NCI-H2171 (cell line): ENCODE results near the gene BBS7.

Experiments used
- DNase-seq: peaks from one replicate; lab custom pipeline; 2025; lab: John Stamatoyannopoulos, UW

Gene BBS7, protein sequence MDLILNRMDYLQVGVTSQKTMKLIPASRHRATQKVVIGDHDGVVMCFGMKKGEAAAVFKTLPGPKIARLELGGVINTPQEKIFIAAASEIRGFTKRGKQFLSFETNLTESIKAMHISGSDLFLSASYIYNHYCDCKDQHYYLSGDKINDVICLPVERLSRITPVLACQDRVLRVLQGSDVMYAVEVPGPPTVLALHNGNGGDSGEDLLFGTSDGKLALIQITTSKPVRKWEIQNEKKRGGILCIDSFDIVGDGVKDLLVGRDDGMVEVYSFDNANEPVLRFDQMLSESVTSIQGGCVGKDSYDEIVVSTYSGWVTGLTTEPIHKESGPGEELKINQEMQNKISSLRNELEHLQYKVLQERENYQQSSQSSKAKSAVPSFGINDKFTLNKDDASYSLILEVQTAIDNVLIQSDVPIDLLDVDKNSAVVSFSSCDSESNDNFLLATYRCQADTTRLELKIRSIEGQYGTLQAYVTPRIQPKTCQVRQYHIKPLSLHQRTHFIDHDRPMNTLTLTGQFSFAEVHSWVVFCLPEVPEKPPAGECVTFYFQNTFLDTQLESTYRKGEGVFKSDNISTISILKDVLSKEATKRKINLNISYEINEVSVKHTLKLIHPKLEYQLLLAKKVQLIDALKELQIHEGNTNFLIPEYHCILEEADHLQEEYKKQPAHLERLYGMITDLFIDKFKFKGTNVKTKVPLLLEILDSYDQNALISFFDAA

DNA sequence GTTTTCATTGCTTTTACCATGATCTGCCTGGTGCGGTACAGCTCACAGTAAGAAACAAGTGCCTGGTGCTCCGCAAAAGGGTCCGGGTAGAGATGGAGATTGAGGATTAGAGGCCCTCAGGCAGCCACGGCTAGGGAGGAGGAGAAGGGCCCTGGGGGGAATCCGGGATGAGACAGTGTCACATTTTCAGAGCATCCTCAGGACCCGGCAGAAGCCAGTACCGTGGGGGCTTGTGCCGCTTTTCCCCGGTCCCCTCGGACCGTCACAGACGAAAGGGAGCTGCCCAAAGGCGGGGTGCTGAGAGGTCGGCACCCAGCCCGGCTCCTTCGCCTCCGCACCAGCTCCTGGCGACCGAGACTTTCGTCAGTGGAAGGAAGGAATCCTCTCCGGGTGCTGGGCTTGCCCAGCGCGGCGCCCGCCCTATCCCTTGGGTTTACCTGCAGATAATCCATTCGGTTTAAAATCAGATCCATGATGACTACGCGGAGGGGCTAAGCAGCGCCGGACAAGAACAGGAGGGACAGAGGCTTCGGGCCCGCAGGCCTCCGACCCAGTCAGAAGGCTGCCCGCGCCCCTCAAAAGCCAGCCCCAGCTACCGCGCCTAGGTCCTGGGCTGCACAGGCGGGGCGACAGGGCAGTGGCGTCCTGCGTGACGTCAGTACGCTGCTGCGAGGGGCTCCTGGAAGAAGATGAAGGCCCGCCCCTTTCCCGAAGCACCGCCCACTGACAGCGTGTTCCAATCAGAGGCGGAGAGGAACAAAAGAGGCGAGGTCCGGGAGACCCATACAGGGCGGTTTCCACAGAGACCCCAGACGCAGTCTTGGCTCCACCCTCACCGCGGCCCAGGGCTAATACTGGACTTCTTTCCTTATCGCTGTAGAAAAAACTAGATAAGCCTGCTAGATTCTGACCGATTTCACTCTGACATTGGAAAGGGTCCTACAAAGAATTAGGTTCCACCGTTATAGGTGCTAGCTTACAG lies at the start of gene BBS7:
BBS7 (minus strand) TSS at position 634 of the 982 bp plus-strand sequence; CDS start at position 473, 161 bp downstream.
- DNase-seq, result peak; percentile 77

DNA sequence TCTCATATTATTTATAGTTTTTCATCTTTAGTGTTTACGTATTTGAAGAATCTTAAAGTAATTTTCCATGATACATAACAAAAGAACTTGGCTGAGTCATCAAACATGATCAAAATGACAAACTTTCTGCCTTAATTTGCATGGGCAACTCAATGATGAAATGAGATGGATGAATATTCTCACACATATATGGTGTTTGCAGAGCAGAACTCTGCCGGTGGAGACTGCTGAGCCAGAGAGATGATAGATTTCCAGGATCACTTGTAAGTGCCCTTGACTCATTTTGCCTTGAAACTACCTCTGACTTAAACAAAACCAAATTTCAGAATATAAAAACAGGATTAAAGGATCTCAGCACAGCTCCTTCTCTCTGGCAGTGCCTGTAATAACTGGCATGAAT lies 43.4 kb upstream of the BBS7 start:
- no peak for DNase-seq

DNA sequence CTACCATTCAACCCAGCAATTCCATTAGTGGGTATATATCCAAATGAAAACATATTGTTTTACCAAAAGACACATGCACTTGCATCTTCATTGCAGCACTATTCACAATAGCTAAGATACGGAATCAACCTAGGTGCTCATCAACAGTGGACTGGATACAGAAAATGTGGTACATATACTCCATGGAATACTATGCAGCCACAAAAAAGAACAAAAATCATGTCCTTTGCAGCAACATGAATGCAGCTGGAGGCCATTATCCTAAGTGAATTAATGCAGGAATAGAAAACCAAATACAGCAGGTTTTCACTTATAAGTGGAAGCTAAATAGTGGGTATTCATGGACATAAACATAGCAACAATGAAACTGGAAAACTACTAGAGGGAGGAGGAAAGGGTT lies 38.1 kb upstream of the BBS7 start:
- DNase-seq, result no peak

DNA sequence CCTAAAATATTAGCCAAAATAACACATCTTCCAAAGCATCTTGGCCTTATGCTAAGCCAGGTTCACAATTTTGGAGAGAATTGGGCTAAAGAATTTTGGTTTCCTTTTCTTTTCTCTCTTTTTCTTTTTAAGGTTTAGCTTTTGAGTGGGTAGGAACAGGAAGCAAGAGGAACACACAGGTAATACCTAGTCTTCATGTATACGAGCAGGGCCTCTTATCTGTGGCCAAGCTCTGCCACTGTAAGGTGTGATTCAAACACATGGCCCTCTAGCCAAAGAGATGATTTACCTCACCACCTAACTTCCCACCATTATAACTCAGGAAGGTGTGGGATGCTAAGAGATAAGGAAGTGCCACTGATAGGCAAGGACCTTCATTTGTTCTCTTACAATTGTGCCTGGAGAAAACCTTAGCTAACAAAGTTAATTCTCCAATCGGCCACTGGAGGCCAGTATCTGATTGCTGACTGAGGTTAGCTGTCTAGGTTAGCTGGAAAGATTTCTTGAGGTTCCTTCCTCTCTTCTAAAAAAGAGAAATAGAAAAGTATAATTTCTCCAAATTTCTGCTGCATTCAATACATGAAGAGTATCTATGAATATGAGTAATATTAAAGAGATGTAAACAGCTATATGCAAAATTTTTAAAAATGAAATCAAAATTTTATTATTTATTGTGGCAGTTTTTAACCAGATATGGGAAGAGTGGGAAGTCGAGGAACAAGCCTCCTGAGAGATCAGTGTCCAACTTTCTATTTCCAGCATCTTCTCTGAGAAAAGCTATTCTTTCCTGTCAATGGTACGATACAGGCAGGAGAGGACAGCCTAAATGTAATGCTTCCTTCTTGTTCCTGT lies 30.1 kb upstream of the BBS7 start:
- peak; percentile 0 for DNase-seq

DNA sequence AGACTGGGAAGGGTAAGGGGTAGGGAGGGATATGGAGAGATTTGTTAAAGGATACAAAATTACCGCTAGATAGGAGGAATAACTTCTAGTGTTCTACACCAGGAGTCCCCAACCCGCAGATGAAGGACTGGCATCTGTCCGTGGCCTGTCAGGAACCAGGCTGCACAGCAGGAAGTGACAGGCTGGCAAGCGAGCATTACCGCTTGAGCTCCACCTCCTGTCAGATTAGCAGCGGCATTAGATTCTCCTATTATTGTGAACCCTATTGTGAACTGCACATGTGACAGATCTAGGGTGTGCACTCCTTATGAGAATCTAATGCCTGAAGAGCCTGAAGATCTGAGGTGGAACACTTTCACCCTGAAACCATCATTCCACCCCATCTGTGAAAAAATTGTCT lies 27.9 kb upstream of the BBS7 start:
- no peak for DNase-seq

DNA sequence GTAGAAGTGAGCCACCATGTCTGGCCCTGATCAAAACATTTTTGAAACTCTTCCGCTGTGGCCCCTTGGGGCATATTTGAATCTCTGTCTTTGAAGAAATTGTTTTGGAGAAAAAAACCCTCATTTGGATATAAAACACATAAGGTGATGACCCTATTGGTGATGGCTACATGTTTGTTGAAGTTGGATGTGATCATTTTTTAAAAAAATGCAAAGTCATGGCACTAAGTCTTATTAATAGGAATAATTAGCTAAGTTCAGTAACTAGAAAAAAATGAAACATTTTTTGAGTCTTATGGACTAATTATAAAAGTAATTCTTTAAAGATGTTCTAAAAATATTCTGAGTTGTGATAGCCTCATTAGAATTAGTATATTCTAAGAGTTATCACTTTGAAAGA lies 17.9 kb upstream of the BBS7 start:
- no peak for DNase-seq

DNA sequence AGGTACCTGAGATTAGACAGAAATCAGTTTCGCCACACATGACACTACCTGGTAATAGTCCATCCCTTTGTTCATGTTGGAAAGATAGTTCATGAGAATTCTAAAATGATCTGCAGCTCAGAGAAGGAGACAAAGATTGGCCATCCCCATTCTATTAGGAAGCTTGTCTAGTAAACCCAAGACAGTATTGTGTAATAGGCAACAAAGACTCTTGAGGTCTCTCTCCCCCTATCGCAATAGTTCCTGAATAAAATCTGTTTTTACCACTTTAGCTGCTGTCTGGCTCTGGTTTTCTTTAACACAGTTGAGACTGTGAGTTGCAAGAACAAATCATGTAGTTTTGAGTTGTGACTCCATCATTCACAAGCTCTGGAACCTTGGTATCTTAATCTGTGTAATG lies 14.8 kb upstream of the BBS7 start:
- DNase-seq, result no peak

DNA sequence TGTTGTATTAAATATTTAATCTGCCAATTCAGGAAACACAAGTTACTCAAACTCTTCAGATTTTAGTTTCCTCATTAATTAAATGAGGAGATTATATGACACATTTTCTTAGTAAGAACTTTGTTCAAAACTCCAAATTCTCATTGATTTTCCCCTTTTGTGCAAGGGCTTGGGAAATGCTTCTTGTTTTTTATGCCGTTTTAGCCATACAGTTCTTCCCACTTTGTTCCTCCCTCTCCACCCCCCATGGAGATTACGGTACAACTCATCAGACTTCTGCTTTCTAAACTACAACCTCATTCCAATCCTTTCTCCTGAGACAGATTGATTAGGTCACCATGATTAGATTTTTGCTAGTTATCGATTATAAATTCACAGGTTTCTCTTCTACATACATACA lies 10.9 kb upstream of the BBS7 start:
- no peak for DNase-seq

DNA sequence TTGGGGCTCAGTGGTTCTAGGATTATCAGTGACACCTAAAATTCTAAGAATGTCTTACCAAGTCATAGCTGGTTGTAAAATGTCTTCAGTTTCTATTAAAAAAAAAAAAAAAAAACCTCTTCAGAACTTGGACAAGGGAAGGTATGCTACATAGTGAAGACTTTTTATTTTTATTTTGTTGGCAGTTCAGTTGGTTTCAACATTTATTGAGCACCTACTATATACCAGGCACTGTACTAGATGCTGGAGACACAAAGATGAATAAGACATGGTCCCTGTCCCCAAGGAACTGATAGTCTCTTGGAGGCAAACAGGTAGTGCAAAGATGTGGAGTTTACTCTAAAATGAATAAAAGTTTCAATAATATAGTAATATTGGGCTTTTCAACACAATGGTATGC lies 8.9 kb upstream of the BBS7 start:
- DNase-seq, result no peak

DNA sequence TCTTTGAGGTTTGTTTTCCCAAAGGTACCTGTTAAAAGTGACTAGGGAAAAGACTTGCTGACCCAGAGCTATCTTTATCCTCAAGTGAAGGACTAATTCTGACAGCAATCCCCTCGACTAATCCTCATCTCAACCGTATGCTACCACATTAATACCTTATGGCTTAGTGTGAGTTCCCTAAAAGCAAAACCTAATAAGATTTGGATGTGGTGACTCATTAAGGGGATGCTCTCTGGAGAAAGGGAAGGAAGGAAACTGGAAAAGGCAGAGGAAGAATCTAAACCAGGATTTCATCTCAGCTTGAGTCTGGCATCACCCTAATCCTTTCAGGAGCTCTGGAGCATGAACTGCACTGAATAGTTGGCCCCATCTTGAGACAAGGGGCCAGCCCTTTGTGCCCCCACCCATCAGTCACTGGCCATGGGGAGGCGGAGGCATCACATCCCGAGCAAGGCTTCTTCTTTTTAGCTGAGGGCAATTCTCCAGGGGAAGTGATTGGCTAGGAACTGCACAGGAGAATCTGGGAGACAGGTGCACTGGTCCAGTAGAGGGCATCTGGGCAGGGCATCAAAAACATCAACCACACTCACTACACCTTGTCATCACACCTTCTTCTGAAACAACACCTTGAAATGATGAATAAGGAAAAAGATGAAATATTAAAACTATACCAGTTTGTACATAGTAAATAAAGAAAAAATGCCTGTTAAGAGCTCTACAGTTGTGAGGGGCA lies 6.9 kb upstream of the BBS7 start:
- no peak for DNase-seq

DNA sequence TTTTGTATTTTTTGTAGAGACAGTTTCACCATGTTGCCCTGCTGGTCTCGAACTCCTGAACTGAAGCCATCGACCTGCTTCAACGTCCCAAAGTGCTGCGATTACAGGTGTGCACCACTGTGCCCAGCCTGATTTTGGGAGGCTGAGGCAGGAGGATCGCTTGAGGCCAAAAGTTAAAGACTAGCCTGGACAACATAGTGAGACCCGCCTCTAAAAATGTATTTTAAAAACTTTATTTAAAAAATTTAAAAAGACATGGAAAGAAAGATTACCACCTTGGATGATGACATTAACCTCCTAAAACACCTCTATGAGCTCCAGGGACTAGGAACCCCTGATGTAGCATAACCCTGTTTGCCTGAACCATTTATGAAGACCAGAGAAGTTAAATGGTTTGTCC lies 5.8 kb upstream of the BBS7 start:
- DNase-seq, result no peak

DNA sequence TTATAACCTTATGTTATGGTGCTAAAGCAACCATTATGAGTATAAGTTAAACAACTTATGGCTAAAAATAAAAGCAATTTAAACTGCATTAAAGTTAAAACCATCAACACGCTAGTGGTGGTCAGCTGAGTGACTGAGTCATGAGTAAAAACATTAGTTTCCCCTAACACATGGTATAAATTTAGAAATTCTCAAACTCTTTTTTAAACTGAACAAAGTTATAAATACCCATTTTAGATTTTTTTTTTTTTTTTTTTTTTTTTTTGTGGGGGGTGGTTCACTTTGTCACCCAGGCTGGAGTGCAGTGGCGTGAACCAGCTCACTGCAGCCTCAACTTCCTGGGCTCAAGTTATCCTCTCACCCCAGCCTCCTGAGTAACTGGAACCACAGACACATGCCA lies 5.4 kb upstream of the BBS7 start:
- no peak for DNase-seq

DNA sequence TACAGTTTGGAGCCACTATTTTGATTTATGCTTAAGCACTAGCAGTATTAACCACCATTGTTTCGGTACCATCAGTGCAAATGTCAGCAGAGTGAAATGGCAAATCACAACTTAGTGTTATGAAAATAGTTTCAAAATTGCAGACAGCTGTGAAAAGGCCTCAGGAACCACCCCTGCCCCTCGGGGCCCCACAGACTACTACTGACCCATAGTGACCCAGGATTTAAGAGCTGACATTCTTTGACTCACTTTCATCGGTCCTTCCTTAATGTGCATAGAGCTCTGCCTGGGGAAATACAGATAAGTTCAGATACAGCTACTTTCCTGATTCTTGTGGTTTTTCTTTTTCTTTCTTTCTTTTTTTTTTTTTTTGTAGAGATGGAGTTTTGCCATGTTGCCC lies 3.3 kb upstream of the BBS7 start:
- no peak for DNase-seq

DNA sequence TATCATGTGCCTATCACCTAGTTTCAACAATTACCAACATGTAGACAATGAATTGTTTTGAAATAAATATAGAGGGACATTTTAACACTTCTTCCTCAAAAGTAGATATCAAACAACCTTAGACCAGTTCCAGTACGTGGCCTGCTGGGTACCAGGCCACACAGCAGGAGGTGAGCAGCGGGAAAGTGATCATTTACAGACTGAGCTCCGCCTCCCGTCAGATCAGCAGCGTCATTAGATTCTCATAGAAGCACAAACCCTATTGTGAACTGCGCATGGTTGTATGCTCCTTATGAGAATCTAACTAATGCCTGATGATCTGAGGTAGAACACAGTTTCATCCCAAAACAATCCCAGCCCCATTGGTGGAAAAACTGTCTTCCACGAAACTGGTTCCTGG lies 6.5 kb downstream of the BBS7 start:
- DNase-seq, result no peak

DNA sequence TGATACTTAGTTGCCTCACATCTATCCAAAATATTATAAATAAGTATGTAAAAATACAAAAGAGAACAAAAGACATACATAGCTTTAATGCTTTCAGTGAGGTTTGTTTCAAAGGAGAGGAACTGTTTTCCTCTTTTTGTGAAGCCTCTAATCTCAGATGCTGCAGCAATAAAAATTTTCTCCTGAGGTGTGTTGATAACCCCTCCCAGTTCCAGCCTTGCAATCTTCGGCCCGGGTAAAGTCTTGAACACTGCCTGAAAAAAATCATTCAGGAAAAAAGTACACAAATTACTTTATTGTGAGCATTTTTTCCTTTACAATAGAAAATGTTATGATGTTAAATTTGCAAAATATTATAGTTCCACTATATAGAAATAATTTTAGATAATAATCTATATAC lies 8.8 kb downstream of the BBS7 start:
- DNase-seq, result no peak

DNA sequence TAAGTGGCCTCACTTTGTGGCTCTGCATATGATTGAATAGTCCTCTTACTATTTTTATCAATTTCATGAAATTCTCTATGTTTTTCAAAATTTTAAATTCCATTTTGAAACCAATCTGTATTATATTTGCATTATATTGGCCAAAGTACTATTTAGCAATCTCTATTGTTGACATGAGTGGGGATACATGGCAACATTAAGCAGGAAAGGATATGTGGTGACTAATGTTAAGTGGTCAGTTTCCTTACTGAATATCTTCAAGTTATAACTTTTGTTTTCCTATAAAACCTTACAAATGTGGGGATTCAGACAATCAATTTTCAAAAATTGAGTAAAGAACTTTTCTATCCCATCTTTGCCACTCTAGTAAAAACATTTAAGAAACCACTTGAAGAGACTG lies 10.2 kb downstream of the BBS7 start:
- DNase-seq, result no peak

DNA sequence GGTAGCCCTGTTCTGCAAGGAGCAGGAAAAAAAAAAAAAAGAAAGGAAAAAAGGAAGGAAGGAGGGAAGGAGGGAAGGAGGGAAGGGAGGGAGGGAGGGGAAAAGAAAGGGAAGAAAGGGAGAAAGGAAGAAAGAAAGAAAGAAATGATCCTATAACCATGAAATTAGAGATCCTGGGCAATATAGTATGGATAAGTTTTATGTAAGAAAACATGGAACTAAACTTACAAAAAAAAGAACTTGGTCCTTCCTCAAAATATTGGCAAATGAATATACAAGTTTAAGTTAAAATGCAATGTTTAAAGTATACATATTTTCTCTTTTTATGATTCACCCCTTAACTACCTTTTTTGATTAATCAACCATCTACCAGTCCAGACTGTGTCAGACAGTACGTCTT lies 18.9 kb downstream of the BBS7 start:
- no peak for DNase-seq

DNA sequence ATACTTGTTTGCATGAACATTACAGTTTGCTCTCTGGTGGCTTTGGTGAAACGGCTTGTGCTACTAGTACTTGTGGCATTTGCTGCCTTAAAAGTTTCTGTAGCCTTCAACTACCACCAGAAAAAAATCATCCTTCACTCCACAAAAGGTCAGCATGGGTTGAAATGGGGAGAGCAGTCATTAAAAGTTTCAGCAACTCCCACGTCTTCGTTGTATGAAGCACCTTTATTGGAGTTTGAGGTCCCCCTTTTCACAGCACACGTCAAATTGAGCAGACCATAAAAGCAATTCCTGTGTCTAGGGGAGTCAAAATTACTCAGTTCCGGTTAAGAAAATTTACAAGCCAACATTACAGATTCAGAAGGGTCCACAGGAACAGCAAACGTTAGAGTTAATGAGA lies 23.6 kb downstream of the BBS7 start:
- DNase-seq, result no peak

DNA sequence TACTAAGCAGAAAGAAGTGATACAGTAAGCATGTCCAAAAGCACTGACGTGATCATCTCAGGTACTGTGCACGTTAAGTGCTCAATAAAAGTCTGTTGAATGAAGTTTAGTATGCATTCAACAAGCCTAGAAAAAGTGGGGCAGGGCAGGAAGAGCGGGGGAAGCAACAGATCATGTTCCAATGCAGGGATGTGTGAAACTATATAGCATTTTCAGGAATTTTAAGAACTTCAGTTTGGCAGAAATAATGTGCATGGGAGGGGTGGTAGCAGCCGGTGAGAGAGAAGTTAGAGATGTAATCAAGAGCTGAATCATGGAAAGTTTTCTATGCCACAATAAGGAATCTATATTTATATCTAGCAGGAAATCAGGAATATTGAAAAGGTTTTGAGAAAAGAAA lies 27.4 kb downstream of the BBS7 start:
- DNase-seq, result no peak

DNA sequence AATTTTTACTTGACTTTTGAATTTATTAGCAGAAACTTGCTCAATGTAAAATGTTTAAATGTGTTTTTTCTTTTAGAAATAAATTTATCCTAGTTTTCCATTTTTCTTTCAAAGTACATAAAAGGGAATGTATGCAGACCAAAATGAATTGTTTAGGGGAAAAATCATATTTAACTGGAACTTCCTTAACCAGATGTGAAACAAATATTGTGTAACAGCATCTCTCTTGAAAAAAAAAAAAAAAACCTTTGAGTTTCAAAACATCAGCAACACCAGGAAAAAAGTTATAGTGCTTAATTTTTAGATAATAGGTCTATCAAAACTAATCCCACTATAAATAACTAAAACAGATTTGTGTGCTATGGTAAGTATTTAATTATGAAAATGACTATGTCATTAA lies 32.1 kb downstream of the BBS7 start:
- DNase-seq, result no peak

DNA sequence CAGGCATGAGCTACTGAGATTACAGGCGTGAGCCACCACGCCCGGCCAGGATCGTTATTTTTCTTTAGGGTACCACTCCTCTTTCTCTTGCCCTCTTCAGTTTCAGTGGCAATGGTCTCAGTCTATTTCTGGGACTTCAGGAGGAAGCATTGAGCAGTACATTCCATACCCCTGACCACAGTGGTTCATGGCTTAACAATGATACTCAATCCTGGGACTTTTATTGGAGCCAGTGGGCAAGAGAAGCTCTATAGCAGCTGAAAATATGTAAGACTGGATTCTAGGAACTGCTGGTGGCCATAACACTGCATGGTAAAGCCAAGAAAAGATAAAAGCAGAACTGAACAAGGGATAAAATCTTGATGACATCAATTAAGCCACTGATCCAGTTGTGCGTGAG lies 40.8 kb downstream of the BBS7 start:
- DNase-seq, result no peak
